ENCODE data around the gene APH1B.

GRCh38 chr15:63348392-63348791 is 71.0 kb downstream of the APH1B start:
- TF ChIP-seq CTCF (IDR thresholded peaks at IDR 0.05) (no peak), POLR2A (IDR thresholded peaks at IDR 0.05) (no peak), EP300 (IDR thresholded peaks at IDR 0.05) (no peak)

Data from gastroesophageal sphincter (tissue), 3 donors.